ENCODE data around the gene VTI1B.

DNA sequence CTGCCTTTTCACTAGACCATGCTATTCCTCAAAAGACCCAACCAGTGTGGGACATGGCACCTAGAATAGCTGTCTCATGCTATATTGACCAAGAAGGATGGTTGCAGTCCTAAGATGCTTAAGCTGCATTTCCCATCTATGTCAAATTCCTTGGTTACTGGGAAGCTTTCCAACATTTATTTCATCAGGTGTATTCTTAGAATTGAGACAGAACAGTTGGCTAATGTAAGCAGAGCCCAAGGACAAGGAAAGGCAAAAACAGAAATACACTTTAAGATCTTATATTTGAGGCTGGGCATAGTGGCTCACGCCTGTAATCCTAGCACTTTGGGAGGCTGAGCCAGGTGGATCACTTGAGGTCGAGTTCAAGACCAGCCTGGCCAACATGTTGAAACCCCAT lies 30.0 kb downstream of the VTI1B start:
- TF ChIP-seq, protein P1, sequence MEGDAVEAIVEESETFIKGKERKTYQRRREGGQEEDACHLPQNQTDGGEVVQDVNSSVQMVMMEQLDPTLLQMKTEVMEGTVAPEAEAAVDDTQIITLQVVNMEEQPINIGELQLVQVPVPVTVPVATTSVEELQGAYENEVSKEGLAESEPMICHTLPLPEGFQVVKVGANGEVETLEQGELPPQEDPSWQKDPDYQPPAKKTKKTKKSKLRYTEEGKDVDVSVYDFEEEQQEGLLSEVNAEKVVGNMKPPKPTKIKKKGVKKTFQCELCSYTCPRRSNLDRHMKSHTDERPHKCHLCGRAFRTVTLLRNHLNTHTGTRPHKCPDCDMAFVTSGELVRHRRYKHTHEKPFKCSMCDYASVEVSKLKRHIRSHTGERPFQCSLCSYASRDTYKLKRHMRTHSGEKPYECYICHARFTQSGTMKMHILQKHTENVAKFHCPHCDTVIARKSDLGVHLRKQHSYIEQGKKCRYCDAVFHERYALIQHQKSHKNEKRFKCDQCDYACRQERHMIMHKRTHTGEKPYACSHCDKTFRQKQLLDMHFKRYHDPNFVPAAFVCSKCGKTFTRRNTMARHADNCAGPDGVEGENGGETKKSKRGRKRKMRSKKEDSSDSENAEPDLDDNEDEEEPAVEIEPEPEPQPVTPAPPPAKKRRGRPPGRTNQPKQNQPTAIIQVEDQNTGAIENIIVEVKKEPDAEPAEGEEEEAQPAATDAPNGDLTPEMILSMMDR (IDR thresholded peaks at IDR 0.05) = no peak
- no peak for TF ChIP-seq EZH2phosphoT487 (IDR thresholded peaks at IDR 0.05)

Measured in neural progenitor cell (in vitro differentiated cells).